OCI-LY7 (cell line): Measurements from ENCODE around the gene TXNL4B.

Source experiments
- EZH2phosphoT487 ChIP-seq: fragments of 200-600 bp; sonication (generic); IDR thresholded peaks from 2 replicates; pipeline ENCODE4 v1.6.1; 2018; ENCODE audit warnings: low read depth, borderline replicate concordance, mild to moderate bottlenecking, mixed run types, antibody characterized with exemption, low read length, moderate library complexity, mixed read lengths
- TF ChIP-seq, protein P1 (sequence below): fragments of 200-600 bp; sonication (generic); conservative IDR thresholded peaks from 2 replicates; pipeline ENCODE4 v1.5.1; 2014; ENCODE audit warnings: mild to moderate bottlenecking, antibody characterized with exemption, low read length, moderate library complexity, mixed read lengths

- TF ChIP-seq, protein P1, sequence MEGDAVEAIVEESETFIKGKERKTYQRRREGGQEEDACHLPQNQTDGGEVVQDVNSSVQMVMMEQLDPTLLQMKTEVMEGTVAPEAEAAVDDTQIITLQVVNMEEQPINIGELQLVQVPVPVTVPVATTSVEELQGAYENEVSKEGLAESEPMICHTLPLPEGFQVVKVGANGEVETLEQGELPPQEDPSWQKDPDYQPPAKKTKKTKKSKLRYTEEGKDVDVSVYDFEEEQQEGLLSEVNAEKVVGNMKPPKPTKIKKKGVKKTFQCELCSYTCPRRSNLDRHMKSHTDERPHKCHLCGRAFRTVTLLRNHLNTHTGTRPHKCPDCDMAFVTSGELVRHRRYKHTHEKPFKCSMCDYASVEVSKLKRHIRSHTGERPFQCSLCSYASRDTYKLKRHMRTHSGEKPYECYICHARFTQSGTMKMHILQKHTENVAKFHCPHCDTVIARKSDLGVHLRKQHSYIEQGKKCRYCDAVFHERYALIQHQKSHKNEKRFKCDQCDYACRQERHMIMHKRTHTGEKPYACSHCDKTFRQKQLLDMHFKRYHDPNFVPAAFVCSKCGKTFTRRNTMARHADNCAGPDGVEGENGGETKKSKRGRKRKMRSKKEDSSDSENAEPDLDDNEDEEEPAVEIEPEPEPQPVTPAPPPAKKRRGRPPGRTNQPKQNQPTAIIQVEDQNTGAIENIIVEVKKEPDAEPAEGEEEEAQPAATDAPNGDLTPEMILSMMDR: no peak
- no peak for TF ChIP-seq EZH2phosphoT487
These were observed 44.3 kb downstream of the TXNL4B start for GRCh38 chr16:72049110-72049509.
